GM21529 (cell line): ENCODE results near the gene UACA.
"Not testable (repeated sequence)": the region's sequence is repeated elsewhere in the genome, so short reads cannot be mapped to it uniquely, and the experiment has no call there.

Experiments
- ATAC-seq: cut with Tn5 transposase; IDR thresholded peaks from one replicate; pipeline ENCODE4 v1.9.1; 2021; ENCODE audit not compliant: unreplicated experiment

UACA gene

DNA sequence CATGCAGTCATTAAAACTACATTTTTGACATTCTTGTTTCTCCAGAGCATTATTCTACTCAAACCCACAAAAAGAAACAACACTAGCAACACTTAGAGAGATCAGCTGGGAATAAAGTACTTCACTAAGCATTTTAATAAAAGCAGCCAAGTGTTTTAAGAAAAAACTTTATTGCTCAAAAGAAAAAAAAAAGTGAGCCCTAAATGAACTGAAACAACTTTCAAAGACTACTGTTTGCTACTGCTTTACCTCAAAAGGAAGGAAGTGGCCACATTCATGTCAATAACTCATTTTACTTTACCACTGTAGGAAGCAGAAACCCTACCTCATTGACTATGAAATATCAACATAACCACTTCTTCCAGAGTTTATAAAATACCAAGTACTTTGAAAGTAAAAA is 91.3 kb downstream of the UACA start:
- no peak for ATAC-seq

DNA sequence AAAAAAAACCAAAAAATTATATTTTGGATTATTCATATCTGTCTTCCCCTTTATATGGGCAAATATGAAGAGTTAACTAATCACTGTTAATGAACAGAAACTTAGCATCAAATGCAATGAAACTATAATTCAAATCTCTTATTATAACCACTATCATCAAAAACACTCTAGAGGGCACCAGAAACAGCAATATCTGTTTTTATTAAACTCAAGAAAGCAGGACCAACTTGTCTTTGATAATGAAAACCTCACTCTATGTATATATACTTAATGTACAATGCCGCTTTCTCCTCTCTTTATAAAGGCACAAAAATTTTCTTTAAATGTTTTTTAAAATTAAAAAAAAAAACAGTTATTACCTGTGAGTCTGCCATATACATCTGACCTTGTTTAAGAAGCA is 92.7 kb downstream of the UACA start:
- no peak for ATAC-seq

DNA sequence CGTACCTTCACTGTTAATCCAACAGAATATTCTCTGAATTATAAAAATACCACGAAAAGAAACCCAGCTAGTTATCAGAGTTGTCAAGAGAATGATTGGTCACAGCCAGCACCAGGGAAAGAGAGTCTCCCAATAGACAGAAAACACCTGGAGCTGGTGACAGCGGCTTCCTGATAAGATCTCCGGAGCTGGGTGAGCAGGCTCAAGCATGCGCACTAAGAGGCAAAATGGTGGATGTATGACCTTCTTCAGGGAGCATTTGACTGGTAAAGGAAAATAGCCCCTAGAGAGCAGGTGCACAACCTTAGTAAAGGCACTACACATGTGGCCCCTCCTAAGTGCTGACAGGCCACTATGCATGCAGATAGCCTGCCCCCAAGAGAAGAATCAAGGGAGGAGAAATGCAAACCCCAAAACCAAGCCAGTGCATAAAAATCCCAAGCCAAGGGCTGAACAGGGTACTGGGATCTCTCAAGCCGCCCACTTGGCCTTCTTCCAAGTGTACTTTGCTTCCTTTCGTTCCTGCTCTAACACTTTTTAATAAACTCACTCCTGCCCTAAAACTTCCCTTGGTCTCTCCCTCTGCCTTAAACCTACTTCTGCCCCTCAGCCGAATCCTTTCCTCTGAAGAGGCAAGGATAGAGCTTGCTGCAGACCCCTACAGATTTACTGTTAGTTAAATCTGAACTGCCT is 93.2 kb downstream of the UACA start:
- ATAC-seq, result no peak

DNA sequence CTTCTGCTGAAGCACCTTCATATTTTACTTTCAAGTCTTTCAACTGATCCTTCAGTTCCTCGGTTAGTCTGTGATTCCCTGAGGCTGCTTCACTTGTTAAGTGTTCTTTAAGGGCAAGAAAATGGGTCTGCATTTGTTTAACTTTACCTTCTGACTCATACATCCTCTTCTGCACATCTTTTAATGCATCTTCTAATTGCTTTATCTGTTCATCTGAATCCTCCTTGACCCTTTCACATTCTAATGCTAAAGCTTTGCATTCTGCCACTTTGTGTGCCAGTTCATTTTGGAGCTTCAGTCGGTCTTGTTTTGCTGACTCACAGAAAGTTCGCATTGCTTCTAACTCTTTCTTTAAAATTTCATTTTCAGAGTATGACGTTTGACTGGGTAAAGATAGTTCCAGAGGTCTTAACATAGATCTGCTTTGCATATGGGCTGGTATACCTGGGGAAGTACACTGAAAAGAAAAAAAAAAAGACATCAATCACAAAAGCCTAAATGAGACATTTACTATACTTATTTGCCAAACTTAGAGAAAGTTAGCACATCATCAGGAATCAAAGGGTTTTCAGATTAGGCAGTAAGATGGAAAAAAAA is 94.3 kb downstream of the UACA start:
- ATAC-seq, result peak; percentile 78

DNA sequence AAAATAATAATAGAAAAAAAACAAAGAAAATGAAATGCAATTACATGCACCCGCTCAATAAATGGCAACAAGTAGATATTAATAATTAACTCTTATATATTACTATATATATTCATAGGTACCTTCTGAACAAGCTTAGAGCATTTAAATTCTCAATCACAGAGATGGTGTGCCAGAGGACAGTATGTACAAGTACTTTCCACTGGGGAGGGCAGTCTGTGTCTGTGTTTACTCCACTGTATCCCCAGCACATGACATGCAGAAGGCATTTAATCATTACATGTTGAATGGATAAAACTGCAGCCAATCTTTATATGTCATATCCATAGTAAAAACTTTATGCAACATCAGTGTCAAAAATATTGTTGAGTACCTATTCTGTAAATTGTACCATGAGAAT is 97.8 kb downstream of the UACA start:
- no peak for ATAC-seq

DNA sequence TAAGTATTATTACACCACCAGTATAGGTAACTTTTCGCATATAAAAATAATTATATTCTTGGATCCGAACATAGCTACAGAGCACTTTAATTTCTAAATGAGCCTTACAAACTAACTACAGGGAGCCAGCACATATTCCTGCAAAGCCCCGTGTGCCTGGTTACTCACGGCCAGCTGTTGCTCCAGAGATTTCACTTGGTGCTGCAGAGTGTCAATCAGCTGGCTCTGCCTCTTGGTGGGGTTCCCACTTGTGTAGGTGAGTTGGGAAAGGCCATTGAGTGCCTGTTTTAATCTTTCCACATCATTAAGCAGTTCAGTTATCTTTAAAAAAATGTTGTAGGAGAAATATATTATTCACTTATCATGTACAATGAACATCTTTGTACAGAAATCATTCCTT is 98.9 kb downstream of the UACA start:
- no peak for ATAC-seq

DNA sequence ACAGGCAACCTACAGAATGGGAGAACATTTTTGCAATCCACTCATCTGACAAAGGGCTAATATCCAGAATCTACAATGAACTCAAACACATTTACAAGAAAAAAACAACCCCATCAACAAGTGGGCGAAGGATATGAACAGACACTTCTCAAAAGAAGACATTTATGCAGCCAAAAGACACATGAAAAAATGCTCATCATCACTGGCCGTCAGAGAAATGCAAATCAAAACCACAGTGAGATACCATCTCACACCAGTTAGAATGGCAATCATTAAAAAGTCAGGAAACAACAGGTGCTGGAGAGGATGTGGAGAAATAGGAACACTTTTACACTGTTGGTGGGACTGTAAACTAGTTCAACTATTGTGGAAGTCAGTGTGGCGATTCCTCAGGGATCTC is 100.3 kb downstream of the UACA start:
- ATAC-seq, result not testable (repeated sequence)

DNA sequence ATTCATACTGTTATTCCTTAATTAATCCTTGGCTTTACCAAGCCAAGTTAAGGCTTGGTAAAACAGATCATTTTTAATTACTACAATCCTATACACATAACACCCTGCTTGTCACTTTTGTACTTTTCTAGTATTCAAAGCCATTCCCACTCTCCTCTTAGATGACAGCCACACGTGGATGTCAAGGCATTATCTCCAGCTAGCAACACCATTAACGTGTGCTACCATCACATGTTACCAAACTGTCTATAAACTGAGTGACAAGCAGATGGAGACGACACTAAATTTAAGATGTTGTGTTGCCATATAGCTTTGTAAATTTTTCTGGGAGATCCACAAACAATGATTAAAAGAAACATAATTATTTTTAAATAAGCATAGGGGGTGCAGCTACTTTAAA is 103.7 kb downstream of the UACA start:
- ATAC-seq, result no peak

DNA sequence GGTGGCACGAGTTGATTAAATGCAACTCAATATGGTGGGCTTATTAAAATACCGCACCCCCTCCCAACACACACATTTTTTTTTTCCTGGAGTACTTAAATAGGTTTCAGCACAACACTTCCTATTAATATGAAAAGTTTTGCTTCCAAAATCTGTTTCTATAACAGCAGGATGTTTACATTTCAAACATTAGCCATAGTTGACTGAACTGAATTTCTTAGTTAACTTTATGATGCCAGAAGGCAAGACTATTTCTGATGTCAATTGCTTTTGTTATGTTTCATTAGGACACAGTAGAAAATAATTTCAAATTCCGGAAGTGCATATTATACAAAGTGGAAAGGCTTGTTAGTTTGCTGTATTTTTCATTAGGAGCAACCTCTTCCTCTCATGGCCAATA is 104.7 kb downstream of the UACA start:
- ATAC-seq, result no peak

DNA sequence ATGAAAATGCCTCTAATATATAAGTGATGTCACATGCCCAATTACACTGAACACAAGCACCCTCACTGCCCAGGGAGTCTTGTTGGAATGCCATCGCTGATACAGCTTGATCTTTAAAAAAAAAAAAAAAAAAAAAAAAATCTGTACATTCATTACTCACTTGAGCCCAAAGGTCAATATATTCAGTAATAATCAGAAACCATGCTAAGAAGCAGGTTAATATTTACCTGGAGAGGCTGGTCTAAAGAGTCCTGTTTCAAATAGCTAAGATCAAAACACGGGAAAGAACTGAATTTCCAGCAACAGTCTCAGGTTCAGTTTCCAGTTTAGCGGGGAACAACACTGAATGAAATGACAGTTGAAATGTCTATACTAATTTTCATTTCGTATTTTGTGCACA is 109.9 kb downstream of the UACA start:
- no peak for ATAC-seq

DNA sequence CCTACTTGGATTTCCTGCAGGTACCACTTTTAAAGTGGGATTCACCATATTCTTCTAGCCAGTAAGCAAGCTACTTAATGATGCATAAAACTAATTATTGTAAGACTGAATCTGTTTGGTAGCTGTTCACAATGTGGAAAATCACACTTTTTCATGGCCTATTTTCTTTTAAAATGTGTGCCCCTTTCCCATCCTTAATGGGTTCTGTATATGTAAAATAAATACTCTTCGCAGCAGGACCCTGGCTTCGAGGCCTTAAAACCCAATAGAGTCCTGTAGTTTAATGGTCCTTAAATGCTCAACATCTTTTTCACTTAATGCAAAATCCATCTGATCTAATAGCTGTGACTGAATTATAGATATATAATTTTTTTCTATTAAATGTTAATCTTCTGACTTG is 111.0 kb downstream of the UACA start:
- ATAC-seq, result no peak

DNA sequence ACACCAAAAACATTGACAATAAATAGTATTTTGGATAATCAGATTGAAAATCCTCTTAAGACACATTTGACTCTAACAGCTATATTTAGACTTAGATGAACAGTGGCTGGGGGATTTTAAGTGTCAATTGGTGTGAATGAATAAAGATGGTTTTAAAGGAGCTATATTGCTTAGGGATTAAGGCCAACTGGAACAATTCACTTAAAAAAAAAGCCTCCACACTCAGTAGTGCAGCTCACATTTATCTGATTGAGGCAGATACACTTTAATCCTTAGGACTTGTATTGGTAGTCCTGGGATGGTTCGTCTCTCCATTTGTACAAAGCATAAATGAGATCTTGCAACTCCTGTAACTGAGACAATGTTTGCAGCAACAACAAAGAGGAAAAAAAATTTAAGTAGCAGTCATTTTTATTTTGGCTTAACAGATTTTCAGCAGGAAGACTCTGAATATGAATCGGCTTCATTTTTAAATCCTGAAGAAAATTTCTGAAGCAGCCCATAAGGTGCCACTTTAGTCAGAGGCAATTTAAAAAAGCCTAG is 112.0 kb downstream of the UACA start:
- ATAC-seq, result no peak

DNA sequence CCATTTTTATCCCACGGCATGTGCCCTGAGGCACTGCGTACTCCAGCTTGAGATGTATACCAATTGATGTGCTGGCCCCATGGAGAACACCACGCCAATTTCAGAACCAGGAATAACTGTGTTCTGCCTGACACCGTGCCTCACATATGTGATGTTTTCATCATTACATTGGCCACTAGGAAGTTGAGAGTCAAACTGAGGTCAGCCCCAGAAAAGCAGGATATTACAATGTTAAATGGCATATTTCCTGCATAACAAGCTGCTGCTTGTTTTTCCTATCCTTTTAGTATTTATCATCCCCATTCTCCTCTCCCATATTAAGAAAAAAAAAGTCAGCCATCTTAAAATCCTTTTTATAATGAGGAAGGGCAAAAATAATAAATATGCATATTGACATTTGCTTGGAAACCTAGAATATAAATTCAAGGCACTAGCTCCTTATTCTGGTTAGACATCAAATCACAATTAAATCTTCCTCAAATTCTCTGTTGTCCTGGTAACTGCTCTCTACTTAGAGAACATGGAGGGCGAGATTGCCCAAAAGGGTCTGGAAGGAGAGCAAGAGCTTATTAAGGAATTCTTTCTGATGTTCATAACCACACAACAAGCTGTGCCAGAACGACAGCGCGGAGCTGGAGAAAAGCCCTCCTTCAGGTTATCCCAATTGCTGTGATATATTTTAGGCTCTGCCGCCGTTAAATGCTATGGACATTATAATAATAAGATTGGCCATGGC is 112.6 kb downstream of the UACA start:
- ATAC-seq, result no peak

DNA sequence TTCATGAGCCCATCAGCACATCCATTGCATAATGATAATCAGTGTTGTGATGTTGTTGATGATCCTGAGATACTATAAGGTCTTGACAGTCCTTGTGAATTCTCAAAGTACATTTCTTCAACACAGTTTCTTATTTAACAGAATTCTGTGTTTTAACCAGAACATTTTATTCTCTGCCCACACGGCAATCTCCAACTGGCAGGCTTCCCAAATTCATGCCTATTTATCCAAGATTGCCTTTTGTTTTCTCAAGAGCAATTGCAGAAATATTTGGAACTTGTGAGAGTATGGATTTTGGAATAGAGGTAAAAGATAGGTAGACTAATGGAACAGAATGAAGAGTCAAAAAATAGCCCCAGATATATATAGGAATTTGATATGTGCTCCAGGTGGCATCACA is 116.0 kb downstream of the UACA start:
- no peak for ATAC-seq

DNA sequence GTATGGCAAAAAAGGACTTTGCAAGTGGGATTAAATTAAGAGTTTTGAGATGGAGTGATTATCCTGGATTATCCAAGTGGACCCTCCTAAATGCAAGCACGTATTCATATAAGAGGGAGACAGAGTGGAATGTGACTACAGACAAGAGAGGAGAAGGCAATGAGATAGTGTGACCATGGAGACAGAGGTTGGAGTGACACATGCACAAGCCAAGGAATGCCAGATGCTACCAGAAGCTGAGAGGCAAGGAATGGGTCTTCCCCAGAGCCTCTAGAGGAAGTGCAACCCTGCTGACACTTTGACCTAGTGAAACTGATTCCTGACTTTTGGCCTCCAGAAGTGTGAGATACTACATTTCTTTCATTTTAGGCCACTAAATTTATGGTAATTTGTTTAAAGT is 117.2 kb downstream of the UACA start:
- no peak for ATAC-seq

DNA sequence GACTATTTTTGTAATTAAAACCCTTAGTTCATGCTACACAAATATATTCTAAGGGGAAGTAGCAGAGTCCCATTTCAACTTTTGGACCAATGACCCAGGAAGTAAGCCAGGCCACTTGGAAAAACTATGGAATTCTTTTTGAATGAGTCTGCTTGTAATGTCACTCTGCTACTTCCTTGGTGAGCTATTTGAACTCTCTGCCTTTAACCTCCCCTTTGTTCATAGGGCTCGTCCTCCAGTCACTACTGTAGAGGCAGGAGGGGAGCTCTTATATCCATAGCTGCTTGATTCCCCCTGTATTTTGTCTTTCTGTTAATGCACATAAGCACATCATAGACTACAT is 119.6 kb downstream of the UACA start:
- ATAC-seq, result no peak

DNA sequence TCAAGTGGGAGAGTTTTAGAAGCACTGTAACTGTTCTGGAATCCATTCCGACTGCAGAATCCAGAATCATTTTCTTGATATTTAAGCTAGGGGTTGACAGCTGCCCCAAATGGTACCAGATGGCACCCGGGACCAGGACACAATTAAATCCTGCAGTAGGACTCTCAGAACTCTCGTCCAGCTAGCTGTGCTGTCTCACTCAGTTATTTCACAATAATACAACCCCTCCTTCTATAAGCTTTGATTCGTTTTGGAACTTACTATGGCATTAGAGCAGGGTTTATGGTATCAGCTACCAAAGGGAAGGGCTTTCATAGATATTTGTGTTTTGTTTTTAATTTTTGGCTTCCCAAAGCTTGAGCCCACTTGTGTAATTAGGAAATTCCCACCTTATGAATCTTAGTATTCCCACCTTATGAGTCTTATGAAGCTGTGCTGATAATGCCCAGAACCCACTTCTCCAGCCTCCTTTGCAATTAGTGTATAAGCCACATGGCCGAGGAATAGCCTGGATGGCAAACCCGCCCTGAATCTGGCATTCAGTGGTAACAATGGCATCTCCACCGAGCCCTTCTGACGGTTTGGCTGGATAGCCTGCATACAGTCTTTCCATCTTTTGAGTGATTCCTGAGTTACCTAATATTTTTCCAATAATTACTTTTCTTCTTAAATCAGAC is 120.1 kb downstream of the UACA start:
- no peak for ATAC-seq

DNA sequence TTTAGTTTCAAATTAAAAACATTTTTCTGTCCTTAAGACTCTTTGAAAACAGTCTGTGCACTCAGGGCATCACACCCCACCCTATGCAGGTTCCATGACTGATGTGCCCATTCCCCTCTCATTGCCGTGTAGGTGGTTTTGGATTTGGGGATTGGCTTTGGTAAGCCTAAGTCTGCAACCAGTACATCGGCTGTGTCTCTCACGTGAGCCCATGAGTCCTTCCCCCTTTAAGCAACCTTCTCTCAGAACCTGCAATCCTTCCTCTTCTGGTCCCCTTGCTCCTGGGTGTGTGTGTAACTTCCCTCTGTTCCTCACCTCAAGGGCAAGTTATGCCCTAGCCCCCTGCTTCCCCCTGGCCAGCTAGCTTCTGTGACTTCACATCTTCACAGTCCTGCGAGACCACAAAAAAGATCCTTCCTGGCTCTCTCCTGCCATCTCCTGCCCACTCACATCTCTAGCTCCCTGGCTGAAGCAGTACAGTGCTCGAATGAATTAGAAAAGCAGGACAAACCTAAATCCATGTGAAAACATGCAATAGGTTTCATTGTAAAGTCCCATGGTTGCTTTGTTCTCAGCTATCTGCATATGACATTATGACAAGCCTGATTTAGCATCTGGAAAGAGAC is 126.7 kb downstream of the UACA start:
- ATAC-seq, result no peak

DNA sequence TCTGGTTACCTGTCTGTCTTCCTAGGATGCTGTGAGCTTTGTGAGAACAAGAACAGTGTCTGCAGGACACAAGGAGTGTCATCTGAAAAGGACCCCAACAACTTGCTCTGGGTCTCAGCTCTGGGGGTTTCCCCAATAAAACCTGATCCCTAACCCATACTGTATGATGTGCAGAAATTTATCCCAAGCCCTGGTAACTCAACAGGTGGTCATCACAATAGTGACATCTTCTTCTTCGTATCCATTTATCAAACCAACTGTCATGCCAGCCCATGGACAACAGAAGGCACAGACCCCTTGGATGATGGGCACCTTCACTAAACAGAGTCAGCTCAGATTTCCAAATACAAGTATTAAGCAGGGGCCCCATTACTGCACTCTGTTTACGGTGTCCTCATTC is 127.5 kb downstream of the UACA start:
- ATAC-seq, result no peak

DNA sequence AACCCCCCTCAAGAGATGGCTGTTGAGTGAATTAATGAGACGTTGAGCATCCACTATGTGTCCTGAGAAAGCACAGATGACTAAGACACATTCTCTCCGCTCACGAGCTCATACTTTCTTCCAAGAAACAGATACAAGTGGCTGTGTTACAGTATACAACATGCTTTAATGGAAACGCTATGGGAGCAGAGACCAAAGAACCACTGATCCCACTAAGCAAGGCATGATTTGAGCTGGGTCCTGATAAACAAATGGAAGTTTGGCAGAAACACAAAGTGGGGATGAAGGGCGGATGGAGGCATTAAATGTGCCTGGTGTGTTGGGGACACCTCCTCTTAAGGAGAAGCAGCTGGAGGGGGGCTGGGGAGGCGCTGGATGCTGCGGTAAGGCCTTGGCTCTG is 129.4 kb downstream of the UACA start:
- ATAC-seq, result no peak

DNA sequence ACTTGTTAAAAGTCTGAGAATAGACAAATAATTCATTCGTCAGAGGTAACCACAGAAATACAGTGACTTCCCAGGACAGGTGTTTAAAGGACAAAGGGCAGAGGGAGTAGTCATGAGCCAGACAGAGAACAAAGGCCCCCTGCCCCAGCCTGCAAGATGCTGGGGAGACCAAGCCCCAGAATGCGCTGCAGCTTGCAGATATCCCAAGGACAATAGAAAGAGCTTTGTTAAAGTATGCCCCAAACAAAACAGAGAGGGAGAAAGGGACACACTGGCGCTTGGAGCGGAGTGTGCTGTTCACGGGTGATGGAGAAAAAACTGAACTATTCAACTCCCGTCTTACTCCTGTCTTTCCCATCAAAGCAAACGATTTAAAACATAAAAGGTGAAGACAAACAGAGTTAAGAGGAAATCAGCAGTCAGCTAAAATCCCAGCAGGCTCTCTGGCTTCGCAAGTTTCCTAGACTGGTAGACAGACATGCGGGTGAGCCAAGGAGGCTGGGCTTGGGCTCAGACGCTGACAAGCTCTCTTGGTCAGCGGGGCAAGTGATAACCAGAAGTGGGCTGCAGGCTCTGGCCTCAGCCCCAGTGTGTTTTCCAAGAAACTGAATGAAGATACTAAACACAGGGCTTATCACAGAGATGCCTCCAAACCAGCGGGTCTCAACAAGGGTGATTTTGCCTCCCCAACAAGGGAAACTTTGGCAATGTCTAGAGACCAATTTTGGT is 130.1 kb downstream of the UACA start:
- no peak for ATAC-seq
